GM20000 (cell line): Measurements from ENCODE around the gene CATSPERE.

Experiments
- DNase-seq: peaks from one replicate; pipeline ENCODE4 v3.0.0; 2012; ENCODE audit warnings: low spot score
- CTCF ChIP-seq: IDR thresholded peaks from 2 replicates; pipeline ENCODE4 v1.5.1; 2012; ENCODE audit warnings: mild to moderate bottlenecking, control low read depth; ENCODE audit errors: extremely low read depth, missing control alignments

Gene CATSPERE

GRCh38 chr1:244614113-244614836 is 153.2 kb downstream of the CATSPERE start:
- no peak for TF ChIP-seq CTCF

GRCh38 chr1:244614879-244615278 is 153.8 kb downstream of the CATSPERE start:
- no peak for DNase-seq
- no peak for TF ChIP-seq CTCF

More at GRCh38 chr1:244614113-244614836, 153.2 kb downstream of the CATSPERE start:
- DNase-seq, result no peak

- no peak for DNase-seq
These were observed 154.2 kb downstream of the CATSPERE start for GRCh38 chr1:244615301-244615700.

GRCh38 chr1:244626709-244627108 is 165.6 kb downstream of the CATSPERE start:
- TF ChIP-seq CTCF, result no peak
- DNase-seq, result no peak

More at GRCh38 chr1:244615301-244615700, 154.2 kb downstream of the CATSPERE start:
- TF ChIP-seq CTCF, result no peak

GRCh38 chr1:244628789-244629188 is 167.7 kb downstream of the CATSPERE start:
- DNase-seq, result no peak
- no peak for TF ChIP-seq CTCF

GRCh38 chr1:244633140-244633539 is 172.1 kb downstream of the CATSPERE start:
- no peak for DNase-seq
- no peak for TF ChIP-seq CTCF

- DNase-seq, result no peak
- TF ChIP-seq CTCF, result no peak
These were observed 173.5 kb downstream of the CATSPERE start for GRCh38 chr1:244634546-244634945.
